HepG2 (cell line): ENCODE results near the gene SNX9. TPM values are rescaled to one million over a fixed set of nuclear protein-coding genes. Genes with fewer than 3 reads are reported as not detected.

Experiments used
- ATAC-seq: fragments of 200-7000 bp; cut with Tn5 transposase; 3 replicates; pipeline ENCODE4 v1.9.1; 2020; ENCODE audit warnings: mild to moderate bottlenecking, moderate library complexity
- BruUV-seq: library from RNA; stranded (reverse); fragments of 400-500 nt; replicated peaks from 2 replicates; lab custom pipeline; 2021; lab: Mats Ljungman, UMichigan
- CTCF ChIA-PET: fragments of 300-600 bp; formaldehyde crosslinking; extraction: SDS; loops from one replicate; lab custom pipeline; 2021; ENCODE audit warnings: low total read pairs, inconsistent platforms, low intra/inter-chr PET ratio; lab: Yijun Ruan, JAX
- POLR2A ChIA-PET: fragments of 350-600 bp; sonication (Branson Sonifier 250); formaldehyde crosslinking; loops from one replicate; lab custom pipeline; 2020; ENCODE audit warnings: antibody characterized with exemption, inconsistent platforms; lab: Yijun Ruan, JAX
- DNase-seq: peaks from one replicate; pipeline ENCODE4 v3.0.0-alpha.2; 2015; ENCODE audit warnings: low spot score
- FAIRE-seq: peaks from 3 replicates; lab custom pipeline; 2011; peaks lifted over from hg19 to GRCh38; lab: Jason Lieb, UNC
- H2AFZ ChIP-seq: one replicate; pipeline ENCODE4 v1.6.1; 2011; ENCODE audit warnings: low read length, inconsistent platforms
- H3K27ac ChIP-seq: fragments of 300-600 bp; 3 replicates; pipeline ENCODE4 v1.8.0; 2011; ENCODE audit warnings: mixed run types, mild to moderate bottlenecking, mixed read lengths, low read length, inconsistent platforms; ENCODE audit not compliant: insufficient read depth; ENCODE audit errors: extremely low read length
- H3K27me3 ChIP-seq, 2 experiments: fragments of 200-600 bp in 1 of 2; 2 replicates in 1 of 2; 3 replicates in 1 of 2; pipeline versions ENCODE4 v1.6.0 to v1.8.0; 2011; ENCODE audit warnings: low read length in 2 of 2, mild to moderate bottlenecking in 2 of 2, moderate library complexity in 2 of 2, inconsistent platforms in 1 of 2; ENCODE audit not compliant: insufficient read depth in 2 of 2, control insufficient read depth in 1 of 2
- H3K36me3 ChIP-seq, 2 experiments: fragments of 200-600 bp in 1 of 2; replicated peaks in 1 of 2; 2 replicates in 1 of 2; 3 replicates in 1 of 2; pipeline versions ENCODE4 v1.5.1 to v1.8.0; 2011; ENCODE audit warnings: low read length in 2 of 2, inconsistent platforms in 1 of 2; ENCODE audit not compliant: insufficient read depth in 2 of 2, control insufficient read depth in 1 of 2
- H3K4me1 ChIP-seq: 2 replicates; pipeline ENCODE4 v1.5.1; 2012; ENCODE audit warnings: low read length, inconsistent platforms; ENCODE audit not compliant: insufficient read depth
- H3K4me2 ChIP-seq: 2 replicates; pipeline ENCODE4 v1.6.0; 2011; ENCODE audit warnings: low read depth, low read length, inconsistent platforms
- H3K4me3 ChIP-seq, 3 experiments: fragments of 200-600 bp in 1 of 3; sonication (generic), shearing (Covaris generic) in 1 of 3; replicated peaks in 1 of 3; 2 replicates each; pipeline ENCODE4 v1.5.1; 2011 to 2016; ENCODE audit warnings: low read length in 3 of 3, inconsistent platforms in 2 of 3, low read depth in 2 of 3, mild to moderate bottlenecking in 2 of 3, control low read depth in 1 of 3, mixed read lengths in 1 of 3; ENCODE audit not compliant: insufficient read depth in 1 of 3
- H3K79me2 ChIP-seq: one replicate; pipeline ENCODE4 v1.6.1; 2011; ENCODE audit warnings: low read length, inconsistent platforms; ENCODE audit not compliant: insufficient read depth
- H3K9ac ChIP-seq: 2 replicates; pipeline ENCODE4 v1.6.0; 2011; ENCODE audit warnings: mild to moderate bottlenecking, low read depth, low read length, inconsistent platforms; ENCODE audit not compliant: insufficient read depth
- H3K9me3 ChIP-seq: 2 replicates; pipeline ENCODE4 v1.5.1; 2012; ENCODE audit warnings: mild to moderate bottlenecking, low read length
- H4K20me1 ChIP-seq: 2 replicates; pipeline ENCODE4 v1.6.0; 2011; ENCODE audit warnings: inconsistent platforms, mild to moderate bottlenecking, low read length, moderate library complexity; ENCODE audit not compliant: insufficient read depth
- ASH2L ChIP-seq: fragments of 300-600, 200-600 bp; sonication (generic); IDR thresholded peaks from 2 replicates; pipeline ENCODE4 v1.7.0; 2017; ENCODE audit warnings: low read depth, mild to moderate bottlenecking, moderate library complexity, mixed read lengths, low read length; ENCODE audit not compliant: insufficient read length
- SP140L ChIP-seq: sonication (generic); formaldehyde crosslinking; IDR thresholded peaks from 2 replicates; pipeline ENCODE4 v1.4.0; 2020; ENCODE audit warnings: missing genetic modification reagents, borderline replicate concordance
- SP5 ChIP-seq: IDR thresholded peaks from 2 replicates; pipeline ENCODE4 v1.6.1; 2016; ENCODE audit warnings: low read depth, borderline replicate concordance
- TSC22D2 ChIP-seq: sonication (generic); formaldehyde crosslinking; IDR thresholded peaks from 2 replicates; pipeline ENCODE4 v1.5.1; 2020; ENCODE audit warnings: missing genetic modification reagents, mild to moderate bottlenecking, borderline replicate concordance
- WIZ ChIP-seq: sonication (generic); formaldehyde crosslinking; IDR thresholded peaks from 2 replicates; pipeline ENCODE4 v1.5.1; 2020; ENCODE audit warnings: mild to moderate bottlenecking, missing genetic modification reagents
- ZBTB42 ChIP-seq: sonication (generic); formaldehyde crosslinking; IDR thresholded peaks from 2 replicates; pipeline ENCODE4 v1.5.0; 2020; ENCODE audit warnings: mild to moderate bottlenecking, missing genetic modification reagents
- ZFY ChIP-seq: sonication (generic); formaldehyde crosslinking; IDR thresholded peaks from 2 replicates; pipeline ENCODE4 v1.4.0; 2020; ENCODE audit warnings: missing genetic modification reagents
- ZNF501 ChIP-seq: sonication (generic); formaldehyde crosslinking; IDR thresholded peaks from 2 replicates; pipeline ENCODE4 v1.5.1; 2020; ENCODE audit warnings: mild to moderate bottlenecking, moderate library complexity, missing genetic modification reagents
- ZNF709 ChIP-seq: sonication (generic); formaldehyde crosslinking; IDR thresholded peaks from 2 replicates; pipeline ENCODE4 v1.5.0; 2020; ENCODE audit warnings: mild to moderate bottlenecking, missing genetic modification reagents
- WGBS: methylation state at CpG from one replicate; pipeline ENCODE4 v1.1.6; 2017; ENCODE audit warnings: low lambda C conversion rate; 5-methylcytosine and 5-hydroxymethylcytosine counted together
- in situ Hi-C: cut with HindIII; loops from 2 replicates; pipeline ENCODE4 v1.10.0; 2017; ENCODE audit warnings: low pct_unique_long_range_greater_than_20kb; ENCODE audit not compliant: extremely low pct_ligation_motif_present
- intact Hi-C: fragments of 100-400 bp; cut with micrococcal nuclease; formaldehyde crosslinking; loops from one replicate; pipeline ENCODE4 v1.10.0; 2022; ENCODE audit not compliant: unreplicated experiment
- polyA plus RNA-seq, 8 experiments: library from polyadenylated mRNA; depleted of rRNA in 3 of 8; stranded (reverse) in 7 of 8; unstranded in 1 of 8; fragments of >200 nt; fragmentation: Illumina TruSeq in 4 of 8; extraction: Trizol in 4 of 8; gene quantifications; 2 replicates each; pipeline versions ENCODE4 v1.2.1 to v1.2.3, GENCODE V29; 2011 to 2016; ENCODE audit warnings: low read depth in 4 of 8, missing spikeins in 1 of 8, mixed read lengths in 1 of 8; ENCODE audit not compliant: insufficient read depth in 1 of 8
- total RNA-seq, 5 experiments: library from RNA; depleted of rRNA; stranded (reverse); fragments of >200 nt; fragmentation: Illumina TruSeq; extraction: Trizol; gene quantifications; 2 replicates each; pipeline ENCODE4 v1.2.3, GENCODE V29; 2016; ENCODE audit warnings: low read depth in 1 of 5
- TF ChIP-seq, protein P1 (sequence below): sonication (generic); IDR thresholded peaks from 2 replicates; pipeline ENCODE4 v1.6.1; 2016; ENCODE audit warnings: low read depth, borderline replicate concordance
- TF ChIP-seq, protein P2 (sequence below): sonication (generic); formaldehyde crosslinking; IDR thresholded peaks from 2 replicates; pipeline ENCODE4 v1.5.0; 2020; ENCODE audit warnings: mild to moderate bottlenecking, missing genetic modification reagents, borderline replicate concordance
- TF ChIP-seq, protein P3 (sequence below): IDR thresholded peaks from 2 replicates; pipeline ENCODE4 v1.6.1; 2016; ENCODE audit warnings: missing compliant biosample characterization, missing genetic modification reagents, borderline replicate concordance
- TF ChIP-seq, protein P4 (sequence below): sonication (generic); formaldehyde crosslinking; IDR thresholded peaks from 2 replicates; pipeline ENCODE4 v1.4.0; 2020; ENCODE audit warnings: missing genetic modification reagents; ENCODE audit errors: not compliant biosample characterization
- TF ChIP-seq, protein P5 (sequence below): sonication (generic); formaldehyde crosslinking; IDR thresholded peaks from 2 replicates; pipeline ENCODE4 v1.5.0; 2020; ENCODE audit warnings: mild to moderate bottlenecking, missing genetic modification reagents

The SNX9 gene
- total and polyA plus RNA-seq, 2 of the 13 experiments (the other 11 are each of a cell fraction or from before 2014, with no cell fraction given), result 21.9 to 36.0 TPM

DNA sequence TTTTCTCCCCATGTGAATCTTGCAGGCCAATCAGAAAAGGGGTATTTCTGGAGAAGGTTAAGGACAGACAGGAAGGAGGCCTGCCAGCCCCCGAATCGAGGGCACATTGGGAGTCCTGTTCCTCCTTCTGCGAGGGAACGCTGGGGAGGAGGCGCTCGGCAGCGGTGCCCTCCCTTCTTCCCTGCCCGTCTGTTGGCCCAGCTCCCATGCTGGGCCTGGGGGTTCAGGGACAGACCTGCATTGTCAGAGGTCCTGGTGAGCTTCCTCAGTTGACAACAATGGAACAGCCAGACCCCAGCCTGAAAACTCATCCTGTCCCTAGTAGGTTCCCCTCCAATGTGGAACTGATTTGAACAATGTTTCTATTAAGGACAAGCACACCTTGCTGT is 143.5 kb downstream of the SNX9 start:
- H3K4me3 ChIP-seq, result peak overlapping the region in 2 of 3 experiments; percentile 37 to 47; a peak in 4 of 6 replicates
- intact Hi-C loops (no loop called here), in situ Hi-C loops (no loop called here)
- TF ChIP-seq, protein P1, sequence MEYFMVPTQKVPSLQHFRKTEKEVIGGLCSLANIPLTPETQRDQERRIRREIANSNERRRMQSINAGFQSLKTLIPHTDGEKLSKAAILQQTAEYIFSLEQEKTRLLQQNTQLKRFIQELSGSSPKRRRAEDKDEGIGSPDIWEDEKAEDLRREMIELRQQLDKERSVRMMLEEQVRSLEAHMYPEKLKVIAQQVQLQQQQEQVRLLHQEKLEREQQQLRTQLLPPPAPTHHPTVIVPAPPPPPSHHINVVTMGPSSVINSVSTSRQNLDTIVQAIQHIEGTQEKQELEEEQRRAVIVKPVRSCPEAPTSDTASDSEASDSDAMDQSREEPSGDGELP, result no peak
- TF ChIP-seq TSC22D2 (CRISPR knock-in tag) (no peak), ZBTB42 (CRISPR knock-in tag) (0 out of 2 replicates have a peak, but pooled peaks have one; percentile 57), ASH2L (peak; percentile 42), WIZ (no peak), ZFY (peak; percentile 23; the same call in 1 of the 2 replicates), ZNF709 (CRISPR knock-in tag) (no peak), SP5 (CRISPR knock-in tag) (no peak), SP140L (CRISPR knock-in tag) (no peak), ZNF501 (no peak)
- TF ChIP-seq, protein P2, sequence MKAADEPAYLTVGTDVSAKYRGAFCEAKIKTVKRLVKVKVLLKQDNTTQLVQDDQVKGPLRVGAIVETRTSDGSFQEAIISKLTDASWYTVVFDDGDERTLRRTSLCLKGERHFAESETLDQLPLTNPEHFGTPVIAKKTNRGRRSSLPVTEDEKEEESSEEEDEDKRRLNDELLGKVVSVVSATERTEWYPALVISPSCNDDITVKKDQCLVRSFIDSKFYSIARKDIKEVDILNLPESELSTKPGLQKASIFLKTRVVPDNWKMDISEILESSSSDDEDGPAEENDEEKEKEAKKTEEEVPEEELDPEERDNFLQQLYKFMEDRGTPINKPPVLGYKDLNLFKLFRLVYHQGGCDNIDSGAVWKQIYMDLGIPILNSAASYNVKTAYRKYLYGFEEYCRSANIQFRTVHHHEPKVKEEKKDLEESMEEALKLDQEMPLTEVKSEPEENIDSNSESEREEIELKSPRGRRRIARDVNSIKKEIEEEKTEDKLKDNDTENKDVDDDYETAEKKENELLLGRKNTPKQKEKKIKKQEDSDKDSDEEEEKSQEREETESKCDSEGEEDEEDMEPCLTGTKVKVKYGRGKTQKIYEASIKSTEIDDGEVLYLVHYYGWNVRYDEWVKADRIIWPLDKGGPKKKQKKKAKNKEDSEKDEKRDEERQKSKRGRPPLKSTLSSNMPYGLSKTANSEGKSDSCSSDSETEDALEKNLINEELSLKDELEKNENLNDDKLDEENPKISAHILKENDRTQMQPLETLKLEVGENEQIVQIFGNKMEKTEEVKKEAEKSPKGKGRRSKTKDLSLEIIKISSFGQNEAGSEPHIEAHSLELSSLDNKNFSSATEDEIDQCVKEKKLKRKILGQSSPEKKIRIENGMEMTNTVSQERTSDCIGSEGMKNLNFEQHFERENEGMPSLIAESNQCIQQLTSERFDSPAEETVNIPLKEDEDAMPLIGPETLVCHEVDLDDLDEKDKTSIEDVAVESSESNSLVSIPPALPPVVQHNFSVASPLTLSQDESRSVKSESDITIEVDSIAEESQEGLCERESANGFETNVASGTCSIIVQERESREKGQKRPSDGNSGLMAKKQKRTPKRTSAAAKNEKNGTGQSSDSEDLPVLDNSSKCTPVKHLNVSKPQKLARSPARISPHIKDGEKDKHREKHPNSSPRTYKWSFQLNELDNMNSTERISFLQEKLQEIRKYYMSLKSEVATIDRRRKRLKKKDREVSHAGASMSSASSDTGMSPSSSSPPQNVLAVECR (CRISPR knock-in tag), result peak; percentile 14; the same call in 1 of the 2 replicates
- TF ChIP-seq, protein P3, sequence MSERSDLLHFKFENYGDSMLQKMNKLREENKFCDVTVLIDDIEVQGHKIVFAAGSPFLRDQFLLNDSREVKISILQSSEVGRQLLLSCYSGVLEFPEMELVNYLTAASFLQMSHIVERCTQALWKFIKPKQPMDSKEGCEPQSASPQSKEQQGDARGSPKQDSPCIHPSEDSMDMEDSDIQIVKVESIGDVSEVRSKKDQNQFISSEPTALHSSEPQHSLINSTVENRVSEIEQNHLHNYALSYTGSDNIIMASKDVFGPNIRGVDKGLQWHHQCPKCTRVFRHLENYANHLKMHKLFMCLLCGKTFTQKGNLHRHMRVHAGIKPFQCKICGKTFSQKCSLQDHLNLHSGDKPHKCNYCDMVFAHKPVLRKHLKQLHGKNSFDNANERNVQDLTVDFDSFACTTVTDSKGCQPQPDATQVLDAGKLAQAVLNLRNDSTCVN (CRISPR knock-in tag), result 0 out of 2 replicates have a peak, but pooled peaks have one; percentile 9
- TF ChIP-seq, protein P4, sequence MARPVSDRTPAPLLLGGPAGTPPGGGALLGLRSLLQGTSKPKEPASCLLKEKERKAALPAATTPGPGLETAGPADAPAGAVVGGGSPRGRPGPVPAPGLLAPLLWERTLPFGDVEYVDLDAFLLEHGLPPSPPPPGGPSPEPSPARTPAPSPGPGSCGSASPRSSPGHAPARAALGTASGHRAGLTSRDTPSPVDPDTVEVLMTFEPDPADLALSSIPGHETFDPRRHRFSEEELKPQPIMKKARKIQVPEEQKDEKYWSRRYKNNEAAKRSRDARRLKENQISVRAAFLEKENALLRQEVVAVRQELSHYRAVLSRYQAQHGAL, result no peak
- TF ChIP-seq, protein P5, sequence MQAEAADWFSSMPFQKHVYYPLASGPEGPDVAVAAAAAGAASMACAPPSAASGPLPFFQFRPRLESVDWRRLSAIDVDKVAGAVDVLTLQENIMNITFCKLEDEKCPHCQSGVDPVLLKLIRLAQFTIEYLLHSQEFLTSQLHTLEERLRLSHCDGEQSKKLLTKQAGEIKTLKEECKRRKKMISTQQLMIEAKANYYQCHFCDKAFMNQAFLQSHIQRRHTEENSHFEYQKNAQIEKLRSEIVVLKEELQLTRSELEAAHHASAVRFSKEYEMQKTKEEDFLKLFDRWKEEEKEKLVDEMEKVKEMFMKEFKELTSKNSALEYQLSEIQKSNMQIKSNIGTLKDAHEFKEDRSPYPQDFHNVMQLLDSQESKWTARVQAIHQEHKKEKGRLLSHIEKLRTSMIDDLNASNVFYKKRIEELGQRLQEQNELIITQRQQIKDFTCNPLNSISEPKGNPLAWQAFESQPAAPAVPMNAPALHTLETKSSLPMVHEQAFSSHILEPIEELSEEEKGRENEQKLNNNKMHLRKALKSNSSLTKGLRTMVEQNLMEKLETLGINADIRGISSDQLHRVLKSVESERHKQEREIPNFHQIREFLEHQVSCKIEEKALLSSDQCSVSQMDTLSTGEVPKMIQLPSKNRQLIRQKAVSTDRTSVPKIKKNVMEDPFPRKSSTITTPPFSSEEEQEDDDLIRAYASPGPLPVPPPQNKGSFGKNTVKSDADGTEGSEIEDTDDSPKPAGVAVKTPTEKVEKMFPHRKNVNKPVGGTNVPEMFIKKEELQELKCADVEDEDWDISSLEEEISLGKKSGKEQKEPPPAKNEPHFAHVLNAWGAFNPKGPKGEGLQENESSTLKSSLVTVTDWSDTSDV, result 0 out of 2 replicates have a peak, but pooled peaks have one; percentile 42
- peak overlapping the region; percentile 61 for H3K9ac ChIP-seq
- FAIRE-seq (no peak), ATAC-seq (peak; percentile 54), DNase-seq (no peak)
- H3K27me3 ChIP-seq, result no peaks in the 10 kb centered on the region
- 42% methylated on average over 8 of the region's 8 CpGs for WGBS
- H3K4me2 ChIP-seq, result peak overlapping the region; percentile 71
- ChIA-PET CTCF (no interaction called here), POLR2A (interaction anchor here (1.0 to 3.3 kb wide), 3 partner anchors 12 to 19 kb away, joined by 3 to 18 read pairs (median 3); partner anchors contain the start of gene SYNJ2)
- BruUV-seq, result no TSS peak
- no peaks in the 10 kb centered on the region for H3K79me2 ChIP-seq
- peaks cover 35% of the 10 kb centered on the region for H3K4me1 ChIP-seq
- no peak overlapping the region for H2AFZ ChIP-seq
- no peak overlapping the region for H3K27ac ChIP-seq
- no peaks in the 10 kb centered on the region for H3K9me3 ChIP-seq
- H4K20me1 ChIP-seq, result no peaks in the 10 kb centered on the region
- no peaks in the 10 kb centered on the region for H3K36me3 ChIP-seq
